Erythroblast (primary cell): ENCODE data around the gene MAP4K1.

Experiments used
- GATA1 ChIP-seq: IDR thresholded peaks from 2 replicates; pipeline ENCODE4 v1.6.1; 2011; ENCODE audit warnings: low read depth, mild to moderate bottlenecking, control low read depth, low read length, moderate library complexity
- POLR2A ChIP-seq: IDR thresholded peaks from 2 replicates; pipeline ENCODE4 v1.6.1; 2011; ENCODE audit warnings: mild to moderate bottlenecking, low read length

DNA sequence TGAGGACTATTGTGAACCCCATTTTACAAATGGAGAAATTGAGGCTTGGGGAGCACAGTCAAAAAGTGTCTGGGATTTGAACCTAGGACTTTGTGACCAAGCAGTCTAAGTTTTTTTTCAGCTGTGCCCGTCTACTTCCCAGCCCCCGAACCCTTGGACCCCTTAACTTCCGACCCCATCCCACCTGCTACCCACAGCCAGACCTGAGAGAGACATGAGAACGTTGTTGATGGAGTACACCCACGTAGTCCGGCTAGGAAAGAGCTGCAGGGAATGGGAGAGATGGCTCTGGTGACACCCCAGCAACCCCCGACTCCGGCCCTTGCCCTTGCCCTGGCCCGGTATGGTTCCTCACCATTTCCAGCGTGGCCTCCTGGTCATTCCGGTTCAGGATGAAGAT, 18.0 kb downstream of the MAP4K1 start:
- no peak for TF ChIP-seq POLR2A
- no peak for TF ChIP-seq GATA1
